ENCODE results near the gene ITPR2. TPM values are rescaled to one million over a fixed set of nuclear protein-coding genes. Genes with fewer than 3 reads are reported as not detected.

The ITPR2 gene
- polyA plus RNA-seq, 1 of the 3 experiments (the other 2 are of a cell fraction), result 2.3 TPM

DNA sequence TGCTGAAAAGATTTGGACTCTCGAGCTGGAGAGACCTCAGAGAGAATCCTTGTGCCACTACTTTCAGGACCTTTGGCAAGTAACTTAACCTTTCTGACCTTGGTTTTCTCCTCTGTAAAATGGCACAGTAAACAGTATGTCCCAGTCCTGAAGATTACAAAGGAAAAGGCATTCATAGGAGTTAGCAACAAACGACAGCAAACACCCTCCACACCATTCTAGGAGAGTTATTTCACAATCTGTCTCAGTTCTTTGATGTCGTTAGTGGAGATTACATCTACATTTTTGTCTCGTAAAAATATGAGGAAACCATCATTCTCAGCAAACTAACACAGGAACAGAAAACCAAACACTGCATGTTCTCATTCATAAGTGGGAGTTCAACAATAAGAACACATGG is 205.7 kb downstream of the ITPR2 start:
- peaks cover 5 to 32% of the 10 kb centered on the region in 2 experiments for H3K4me1 ChIP-seq (ENCODE audit: control insufficient read depth in 1 of 2, insufficient read depth in 2 of 2, low read depth in 1 of 2, low read length in 1 of 2)
- H3K27ac ChIP-seq (ENCODE audit: low read depth in 2 of 2, low read length in 1 of 2), result no peak overlapping the region
- POLR2A ChIA-PET, result interaction anchor here (0.7 kb wide), 1 partner anchor 289 kb away, joined by 4 read pairs; no protein-coding TSS in a partner anchor
- no peaks in the 10 kb centered on the region for H4K20me1 ChIP-seq (ENCODE audit: insufficient read depth)
- H2AFZ ChIP-seq (ENCODE audit: low read depth), result no peak overlapping the region
- H3K36me3 ChIP-seq (replicated peaks in 1 of 2; ENCODE audit: control insufficient read depth in 1 of 2, insufficient read depth in 2 of 2, low read length in 1 of 2), result peaks cover 0 to 7% of the 10 kb centered on the region in 2 experiments
- H3K9me3 ChIP-seq, result no peaks in the 10 kb centered on the region
- WGBS (ENCODE audit: low lambda C conversion rate), result 85% methylated on average over 4 of the region's 4 CpGs
- H3K9ac ChIP-seq, result no peak overlapping the region
- no peak for DNase-seq
- no peak for TF ChIP-seq TAF1 (IDR thresholded peaks at IDR 0.05; ENCODE audit: borderline replicate concordance, low read depth, low read length)
- no peaks in the 10 kb centered on the region for H3K9me2 ChIP-seq
- no peaks in the 10 kb centered on the region for H3K27me3 ChIP-seq (ENCODE audit: insufficient read depth)
- H3F3A ChIP-seq (replicated peaks; ENCODE audit: insufficient read depth), result peaks cover 29% of the 10 kb centered on the region
- CTCF ChIA-PET, result interaction anchor here (2.8 kb wide), 1 partner anchor 13 kb away, joined by 10 read pairs; no protein-coding TSS in a partner anchor
- no peaks in the 10 kb centered on the region for H3K79me2 ChIP-seq (ENCODE audit: insufficient read depth)
- H3K4me2 ChIP-seq, result no peak overlapping the region
- no peak overlapping the region for H3K4me3 ChIP-seq (ENCODE audit: low read depth in 2 of 2, low read length in 1 of 2)

DNA sequence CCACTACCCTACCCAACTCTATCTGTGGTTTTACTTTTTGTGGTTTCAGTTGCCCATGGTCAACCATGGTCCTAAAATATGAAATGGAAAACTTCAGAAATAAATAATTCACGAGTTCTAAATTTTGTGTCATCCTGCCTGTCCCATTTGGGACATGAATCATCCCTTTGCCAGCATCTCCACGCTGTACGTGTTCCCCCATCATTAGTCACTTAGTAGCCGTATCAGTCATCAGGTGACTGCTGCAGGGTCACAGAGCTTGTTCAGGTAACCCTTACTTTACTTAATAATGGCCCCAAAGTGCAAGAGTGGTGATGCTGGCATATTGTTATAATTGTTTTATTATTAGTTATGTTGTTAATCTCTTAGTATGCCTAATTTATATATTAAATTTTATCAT is 209.9 kb downstream of the ITPR2 start:
- Histone ChIP-seq H3K9me3 (no peaks in the 10 kb centered on the region), H3K4me3 (ENCODE audit: low read depth in 2 of 2, low read length in 1 of 2) (no peak overlapping the region), H2AFZ (ENCODE audit: low read depth) (no peak overlapping the region), H3K27me3 (ENCODE audit: insufficient read depth) (no peaks in the 10 kb centered on the region), H3K4me1 (ENCODE audit: control insufficient read depth in 1 of 2, insufficient read depth in 2 of 2, low read depth in 1 of 2, low read length in 1 of 2) (no peaks in the 10 kb centered on the region; a peak in 1 of 4 replicates), H3K79me2 (ENCODE audit: insufficient read depth) (no peaks in the 10 kb centered on the region), H4K20me1 (ENCODE audit: insufficient read depth) (no peaks in the 10 kb centered on the region), H3F3A (replicated peaks; ENCODE audit: insufficient read depth) (no peaks in the 10 kb centered on the region), H3K9me2 (no peaks in the 10 kb centered on the region), H3K27ac (ENCODE audit: low read depth in 2 of 2, low read length in 1 of 2) (no peak overlapping the region), H3K9ac (no peak overlapping the region), H3K4me2 (no peak overlapping the region), H3K36me3 (replicated peaks in 1 of 2; ENCODE audit: control insufficient read depth in 1 of 2, insufficient read depth in 2 of 2, low read length in 1 of 2) (peaks cover 14 to 36% of the 10 kb centered on the region in 2 experiments)
- TF ChIP-seq FOXM1 (IDR thresholded peaks at IDR 0.05; ENCODE audit: low read depth), result no peak
- no peak for TF ChIP-seq IRF3 (IDR thresholded peaks at IDR 0.05; ENCODE audit: low read depth, low read length)
- TF ChIP-seq, protein P1, sequence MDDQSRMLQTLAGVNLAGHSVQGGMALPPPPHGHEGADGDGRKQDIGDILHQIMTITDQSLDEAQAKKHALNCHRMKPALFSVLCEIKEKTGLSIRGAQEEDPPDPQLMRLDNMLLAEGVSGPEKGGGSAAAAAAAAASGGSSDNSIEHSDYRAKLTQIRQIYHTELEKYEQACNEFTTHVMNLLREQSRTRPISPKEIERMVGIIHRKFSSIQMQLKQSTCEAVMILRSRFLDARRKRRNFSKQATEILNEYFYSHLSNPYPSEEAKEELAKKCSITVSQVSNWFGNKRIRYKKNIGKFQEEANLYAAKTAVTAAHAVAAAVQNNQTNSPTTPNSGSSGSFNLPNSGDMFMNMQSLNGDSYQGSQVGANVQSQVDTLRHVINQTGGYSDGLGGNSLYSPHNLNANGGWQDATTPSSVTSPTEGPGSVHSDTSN (IDR thresholded peaks at IDR 0.05), result no peak
- no peak for TF ChIP-seq GATA2 (CRISPR knock-in tag; IDR thresholded peaks at IDR 0.05)
- TF ChIP-seq, protein P2, sequence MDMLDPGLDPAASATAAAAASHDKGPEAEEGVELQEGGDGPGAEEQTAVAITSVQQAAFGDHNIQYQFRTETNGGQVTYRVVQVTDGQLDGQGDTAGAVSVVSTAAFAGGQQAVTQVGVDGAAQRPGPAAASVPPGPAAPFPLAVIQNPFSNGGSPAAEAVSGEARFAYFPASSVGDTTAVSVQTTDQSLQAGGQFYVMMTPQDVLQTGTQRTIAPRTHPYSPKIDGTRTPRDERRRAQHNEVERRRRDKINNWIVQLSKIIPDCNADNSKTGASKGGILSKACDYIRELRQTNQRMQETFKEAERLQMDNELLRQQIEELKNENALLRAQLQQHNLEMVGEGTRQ (IDR thresholded peaks at IDR 0.05; ENCODE audit: borderline replicate concordance, low read depth, low read length), result no peak
- no peak for TF ChIP-seq TEAD4 (IDR thresholded peaks at IDR 0.05; ENCODE audit: borderline replicate concordance, insufficient read depth)
- no peak for TF ChIP-seq RXRA (IDR thresholded peaks at IDR 0.05; ENCODE audit: borderline replicate concordance, low read depth)
- TF ChIP-seq RAD21 (IDR thresholded peaks at IDR 0.05; ENCODE audit: low read length), result no peak
- TF ChIP-seq, protein P3, sequence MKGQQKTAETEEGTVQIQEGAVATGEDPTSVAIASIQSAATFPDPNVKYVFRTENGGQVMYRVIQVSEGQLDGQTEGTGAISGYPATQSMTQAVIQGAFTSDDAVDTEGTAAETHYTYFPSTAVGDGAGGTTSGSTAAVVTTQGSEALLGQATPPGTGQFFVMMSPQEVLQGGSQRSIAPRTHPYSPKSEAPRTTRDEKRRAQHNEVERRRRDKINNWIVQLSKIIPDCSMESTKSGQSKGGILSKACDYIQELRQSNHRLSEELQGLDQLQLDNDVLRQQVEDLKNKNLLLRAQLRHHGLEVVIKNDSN (IDR thresholded peaks at IDR 0.05; ENCODE audit: borderline replicate concordance, low read depth), result no peak
- ChIA-PET CTCF (interaction anchor here (1.6 to 2.3 kb wide), 2 partner anchors 9 to 526 kb away, joined by 3 to 14 read pairs; no protein-coding TSS in a partner anchor), POLR2A (no interaction called here)
- no peak for DNase-seq
- WGBS (ENCODE audit: low lambda C conversion rate), result 76% methylated on average over 4 of the region's 4 CpGs
